ENCODE data around the gene CFAP61.
A peak's percentile ranks its signal among the peaks of the same experiment; 100 is the strongest.
"Not testable (repeated sequence)": the region's sequence is repeated elsewhere in the genome, so short reads cannot be mapped to it uniquely, and the experiment has no call there.

The CFAP61 gene

GRCh38 chr20:20321917-20322316 is 269.6 kb downstream of the CFAP61 start:
- no peak for DNase-seq (ENCODE audit: low spot score)

DNA sequence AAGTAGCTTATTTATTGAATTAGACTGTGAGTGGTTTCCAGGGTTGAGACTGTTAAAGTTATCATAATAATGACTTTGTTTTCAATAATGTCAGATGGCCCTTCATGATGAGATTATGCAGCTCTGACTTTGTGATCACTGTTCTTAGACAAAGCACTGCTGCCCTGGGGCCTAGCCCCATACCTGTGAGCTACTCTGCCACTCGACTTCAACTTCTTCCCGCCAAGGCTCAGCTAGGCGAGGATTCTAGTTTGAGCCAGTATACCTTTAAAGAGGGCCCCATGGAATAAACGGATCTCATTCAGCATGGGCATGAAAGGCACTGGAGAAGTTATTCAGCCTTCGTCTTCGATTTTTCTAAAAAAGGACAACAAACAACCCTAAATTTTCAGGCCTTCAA is 270.6 kb downstream of the CFAP61 start:
- DNase-seq (ENCODE audit: low spot score), result no peak

GRCh38 chr20:20327746-20328145 is 275.4 kb downstream of the CFAP61 start:
- DNase-seq (ENCODE audit: low spot score), result no peak

- DNase-seq (ENCODE audit: low spot score), result no peak
These were observed 277.2 kb downstream of the CFAP61 start for GRCh38 chr20:20329564-20329963.

DNA sequence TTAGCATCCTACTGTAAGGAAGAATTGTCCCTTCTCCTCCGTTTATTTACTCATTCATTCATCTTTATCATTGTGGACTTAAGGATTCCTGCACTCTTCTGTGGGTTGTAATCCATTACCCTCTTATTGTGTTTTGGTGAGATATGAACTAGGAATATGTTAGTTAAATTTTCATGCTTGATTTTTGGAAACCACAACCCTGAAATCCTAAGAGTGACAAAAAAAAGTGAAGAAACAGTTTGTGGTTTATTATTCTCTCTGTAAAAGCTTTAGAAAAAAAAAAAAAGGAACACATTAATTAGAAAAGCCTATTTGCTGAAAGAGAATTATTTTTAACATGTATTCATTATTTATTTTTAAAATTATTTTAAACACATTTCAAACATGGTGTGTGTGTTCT is 278.8 kb downstream of the CFAP61 start:
- no peak for DNase-seq (ENCODE audit: low spot score)

- DNase-seq (ENCODE audit: low spot score), result no peak
These were observed 279.5 kb downstream of the CFAP61 start for GRCh38 chr20:20331817-20332216.

GRCh38 chr20:20333866-20334265 is 281.5 kb downstream of the CFAP61 start:
- no peak for DNase-seq (ENCODE audit: low spot score)

- no peak for DNase-seq (ENCODE audit: low spot score)
These were observed 282.2 kb downstream of the CFAP61 start for GRCh38 chr20:20334489-20334888.

GRCh38 chr20:20338133-20338730 is 285.9 kb downstream of the CFAP61 start:
- DNase-seq (ENCODE audit: low spot score), result no peak

GRCh38 chr20:20340443-20340842 is 288.1 kb downstream of the CFAP61 start:
- no peak for DNase-seq (ENCODE audit: low spot score)

DNA sequence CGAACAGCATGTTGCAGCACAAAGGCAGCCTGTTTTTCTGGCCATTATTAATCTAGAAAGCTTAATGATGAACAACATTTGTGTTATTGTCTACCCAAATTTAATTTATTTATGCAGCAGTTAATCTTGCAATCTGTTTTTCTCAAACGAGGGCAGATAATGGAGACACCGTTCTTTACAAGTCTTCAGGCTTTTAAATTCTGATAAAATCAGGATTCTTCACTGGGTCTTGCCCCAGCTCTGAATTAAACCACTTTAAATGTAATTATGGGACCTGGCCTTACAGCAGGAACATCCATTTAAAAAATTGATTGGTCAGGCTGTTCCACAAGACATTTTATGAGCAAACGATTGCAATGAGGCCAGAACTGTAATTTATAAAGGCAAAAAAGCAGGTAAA is 289.0 kb downstream of the CFAP61 start:
- DNase-seq (ENCODE audit: low spot score), result no peak

DNA sequence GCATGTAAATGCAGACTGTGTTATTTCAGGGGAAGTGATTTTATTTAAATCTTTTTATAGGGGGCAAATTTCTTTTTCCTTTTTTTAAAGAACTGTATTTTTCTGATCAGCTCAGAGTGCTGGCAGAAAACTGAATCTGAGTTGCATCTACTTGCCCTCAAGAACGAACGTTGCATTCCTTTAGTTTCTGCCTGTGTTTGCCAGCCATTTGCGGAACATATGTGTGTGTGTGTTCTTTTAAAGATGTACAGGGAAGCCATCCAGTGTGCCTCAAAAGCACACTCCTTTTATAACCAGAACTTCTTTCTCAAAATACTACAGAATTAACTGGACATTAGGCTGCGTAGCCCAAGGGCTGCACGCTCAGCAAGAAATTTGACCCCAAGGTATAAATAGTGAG is 289.7 kb downstream of the CFAP61 start:
- no peak for DNase-seq (ENCODE audit: low spot score)

GRCh38 chr20:20343932-20344331 is 291.6 kb downstream of the CFAP61 start:
- no peak for DNase-seq (ENCODE audit: low spot score)

DNA sequence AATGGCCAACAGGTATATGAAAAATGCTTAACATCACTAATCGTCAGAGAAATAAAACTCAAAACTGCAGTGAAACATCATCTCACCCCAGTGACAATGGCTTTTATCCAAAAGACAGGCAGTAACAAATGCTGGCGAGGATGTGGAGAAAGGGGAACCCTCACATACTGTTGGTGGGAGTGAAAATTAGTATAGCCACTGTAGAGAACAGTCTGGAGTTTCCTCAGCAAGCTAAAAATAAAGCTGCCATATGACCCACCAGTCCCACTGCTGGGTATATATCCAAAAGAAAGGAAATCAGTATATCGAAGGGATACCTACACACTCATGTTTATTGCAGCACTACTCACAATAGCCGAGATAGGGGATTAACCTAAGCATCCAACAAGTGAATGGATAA is 292.1 kb downstream of the CFAP61 start:
- no peak for DNase-seq (ENCODE audit: low spot score)

DNA sequence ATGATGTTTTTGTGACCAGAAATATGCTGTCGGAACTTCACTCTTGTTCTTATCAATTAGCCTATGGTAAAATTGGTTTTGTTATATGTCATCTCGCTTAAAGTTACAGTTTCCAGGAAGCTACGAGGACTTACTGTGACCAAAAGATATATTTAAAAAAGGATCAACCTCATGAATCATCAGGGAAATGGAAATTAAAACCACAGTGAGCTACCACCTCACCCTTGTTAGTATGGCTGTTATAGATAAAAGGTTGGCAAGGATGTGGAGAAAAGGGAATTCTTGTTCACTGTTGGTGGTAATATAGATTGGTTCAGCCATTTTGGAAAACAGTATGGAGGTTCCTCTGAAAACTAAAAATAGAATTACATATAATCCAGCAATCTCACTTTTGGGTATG is 301.2 kb downstream of the CFAP61 start:
- DNase-seq (ENCODE audit: low spot score), result no peak

DNA sequence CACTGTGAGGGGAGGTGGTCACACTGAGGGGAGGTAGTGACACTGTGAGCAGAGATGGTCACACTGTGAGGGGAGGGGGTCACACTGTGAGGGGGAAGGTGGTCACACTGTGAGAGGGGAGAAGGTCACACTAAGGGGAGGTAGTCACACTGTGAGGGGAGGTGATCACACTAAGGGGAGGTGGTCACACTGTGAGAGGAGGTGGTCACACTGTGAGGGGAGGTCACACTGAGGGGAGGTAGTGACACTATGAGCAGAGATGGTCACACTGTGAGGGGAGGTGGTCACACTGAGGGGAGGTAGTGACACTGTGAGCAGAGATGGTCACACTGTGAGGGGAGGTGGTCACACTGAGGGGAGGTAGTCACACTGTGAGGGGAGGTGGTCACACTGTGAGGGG is 303.2 kb downstream of the CFAP61 start:
- not testable (repeated sequence) for DNase-seq (ENCODE audit: low spot score)

GRCh38 chr20:20358801-20359200 is 306.5 kb downstream of the CFAP61 start:
- DNase-seq (ENCODE audit: low spot score), result no peak

GRCh38 chr20:20359628-20360027 is 307.3 kb downstream of the CFAP61 start:
- no peak for DNase-seq (ENCODE audit: low spot score)

DNA sequence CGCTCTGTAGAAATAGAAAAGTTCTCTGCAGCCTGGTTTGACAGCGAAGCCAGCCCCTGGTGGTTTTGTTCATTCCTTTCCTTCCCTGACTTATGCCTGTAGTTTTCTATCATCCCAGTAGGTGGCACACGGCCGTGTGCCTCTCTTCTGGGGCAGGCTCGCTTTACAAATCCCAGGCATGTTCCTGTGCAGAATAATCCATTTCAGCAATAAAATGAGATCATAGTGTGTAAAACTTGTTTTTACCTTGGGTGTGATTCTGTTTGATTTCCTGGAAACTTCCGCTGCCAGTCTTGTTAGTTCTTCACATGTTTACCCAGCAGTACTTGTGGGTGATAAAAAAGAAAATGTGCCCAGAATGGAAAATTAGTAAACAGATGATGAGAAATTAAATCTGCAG is 308.1 kb downstream of the CFAP61 start:
- DNase-seq (ENCODE audit: low spot score), result peak; percentile 81

DNA sequence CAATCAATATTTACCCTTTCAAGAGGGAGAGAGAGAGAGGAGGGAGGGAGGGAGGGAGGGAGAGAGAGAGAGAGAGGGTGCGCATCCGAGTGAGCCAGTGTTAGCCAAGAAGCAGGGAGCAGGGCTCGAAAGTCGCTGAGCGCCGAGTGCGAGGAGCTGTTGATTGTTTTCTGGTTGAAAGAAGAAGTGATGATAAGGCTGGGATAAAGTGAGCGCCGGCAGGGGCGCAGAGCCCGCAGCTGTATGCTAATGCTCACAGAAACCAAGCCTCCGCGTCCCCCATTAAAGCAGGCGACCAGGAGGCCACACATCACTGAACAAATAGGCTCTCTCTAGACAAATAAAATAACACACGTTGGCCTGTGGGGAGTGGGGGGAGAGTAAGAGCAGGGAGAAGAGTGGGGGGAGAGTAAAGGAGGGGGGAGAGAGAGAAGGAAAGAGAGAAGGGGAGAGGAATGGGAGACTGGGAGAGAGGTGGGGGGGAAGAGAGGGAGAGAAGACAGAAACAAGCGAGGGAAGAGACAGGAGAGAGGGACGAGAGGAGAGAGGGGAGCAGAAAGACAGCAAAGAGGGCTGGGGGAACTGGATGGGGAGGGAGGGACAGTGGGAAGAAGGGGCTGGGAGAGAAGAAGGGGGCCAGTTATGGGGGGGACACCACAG is 310.6 kb downstream of the CFAP61 start:
- no peak for DNase-seq (ENCODE audit: low spot score)

DNA sequence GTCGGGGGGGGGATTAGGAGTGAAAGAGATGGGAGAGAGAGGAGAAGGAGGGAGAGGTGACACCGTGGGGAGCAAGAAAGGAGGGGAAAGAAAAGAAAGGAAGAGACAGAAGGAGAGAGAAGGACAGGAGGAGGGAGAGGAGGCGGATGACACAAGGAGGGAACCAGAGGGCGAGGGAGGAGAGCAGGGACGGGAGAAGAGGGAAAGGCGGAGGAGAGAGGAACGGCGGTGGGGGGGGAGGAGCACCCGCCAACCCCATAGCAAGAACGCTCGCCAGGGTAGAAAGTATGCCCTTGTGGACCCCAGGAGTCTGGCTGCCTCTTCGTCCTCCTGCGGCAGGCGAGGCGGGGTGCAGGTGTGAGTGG is 311.1 kb downstream of the CFAP61 start:
- no peak for DNase-seq (ENCODE audit: low spot score)

DNA sequence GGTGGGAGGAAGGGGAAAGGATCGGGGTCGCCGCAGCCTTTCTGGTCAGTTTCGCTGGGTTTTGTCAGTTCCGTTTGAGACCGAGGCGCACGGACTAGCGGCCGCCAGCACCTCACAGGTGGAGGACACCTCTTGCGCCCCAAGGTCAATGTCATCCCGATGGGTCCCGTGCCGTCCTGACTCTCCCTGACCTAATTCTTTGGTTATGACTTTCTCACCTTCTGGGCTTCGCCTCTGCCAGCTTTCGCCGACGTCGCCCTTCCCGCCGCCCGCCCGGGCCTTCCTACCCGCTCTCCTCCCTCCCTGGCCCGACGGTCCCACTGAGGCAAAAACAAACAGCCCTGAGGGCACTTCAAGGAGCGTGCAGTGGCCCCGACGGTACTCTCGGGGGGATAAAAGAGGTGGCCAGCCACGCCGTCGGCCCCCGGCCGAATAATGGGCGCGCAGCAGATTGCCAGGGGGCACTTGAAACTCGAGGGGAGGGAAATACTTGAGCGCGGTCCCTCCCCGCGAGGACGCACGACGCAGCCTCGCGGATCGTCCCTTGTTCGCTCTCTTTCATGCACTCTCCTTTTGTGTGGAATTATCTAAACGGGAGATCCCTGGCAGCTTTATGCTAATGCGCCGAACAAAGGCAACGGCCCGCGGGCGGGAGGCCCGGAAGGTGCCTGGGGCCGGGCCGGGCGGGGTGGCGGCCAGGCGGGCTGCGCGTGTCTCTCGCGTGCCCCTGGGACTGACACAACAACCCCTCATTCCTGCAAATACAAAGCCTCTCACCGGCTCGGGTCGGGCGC is 311.7 kb downstream of the CFAP61 start:
- DNase-seq (ENCODE audit: low spot score), result no peak

Data from AG08395 (cell line).